Suprapubic skin (tissue), 4 donors: Measurements from ENCODE around the gene SVEP1. TPM values are rescaled to one million over a fixed set of nuclear protein-coding genes. Genes with fewer than 3 reads are reported as not detected.

Experiments
- DNase-seq, 2 donors: peaks; one replicate each; pipeline ENCODE4 v3.0.0-alpha.2; 2019; ENCODE audit warnings: low spot score in 2 of 2
- H3K27ac ChIP-seq: fragments of 200-600 bp; sonication (generic); one replicate; pipeline ENCODE4 v1.5.1; 2019
- H3K27me3 ChIP-seq: fragments of 200-600 bp; sonication (generic); one replicate; pipeline ENCODE4 v1.5.1; 2019
- H3K36me3 ChIP-seq: fragments of 200-600 bp; sonication (generic); one replicate; pipeline ENCODE4 v1.5.1; 2019
- H3K4me1 ChIP-seq: fragments of 200-600 bp; sonication (generic); one replicate; pipeline ENCODE4 v1.5.1; 2019
- H3K4me3 ChIP-seq: fragments of 200-600 bp; sonication (generic); one replicate; pipeline ENCODE4 v1.5.1; 2019; ENCODE audit warnings: mild to moderate bottlenecking
- H3K9me3 ChIP-seq: fragments of 200-600 bp; sonication (generic); one replicate; pipeline ENCODE4 v1.5.1; 2019
- CTCF ChIP-seq, 2 donors: fragments of 200-600 bp in 1 of 2; fragments of 450-650 bp in 1 of 2; sonication (generic) in 1 of 2; IDR thresholded peaks; one replicate each; pipeline ENCODE4 v1.5.1; 2016 to 2019; ENCODE audit warnings: antibody characterized with exemption in 2 of 2, mild to moderate bottlenecking in 1 of 2, moderate library complexity in 1 of 2
- EP300 ChIP-seq: sonication (generic); formaldehyde crosslinking; IDR thresholded peaks from one replicate; pipeline ENCODE4 v1.6.1; 2017; ENCODE audit warnings: antibody characterized with exemption
- POLR2A ChIP-seq, 2 donors: fragments of 450-650 bp; IDR thresholded peaks; one replicate each; pipeline ENCODE4 v1.6.1; 2017; ENCODE audit warnings: antibody characterized with exemption in 2 of 2, mild to moderate bottlenecking in 2 of 2, moderate library complexity in 2 of 2
- POLR2AphosphoS5 ChIP-seq, 3 donors: sonication (generic); formaldehyde crosslinking; IDR thresholded peaks; one replicate each; pipeline ENCODE4 v1.6.1; 2017; ENCODE audit warnings: antibody characterized with exemption in 3 of 3
- WGBS: methylation state at CpG from one replicate; pipeline ENCODE4 v1.1.5; 2018; 5-methylcytosine and 5-hydroxymethylcytosine counted together
- total RNA-seq, 4 donors: library from RNA; depleted of rRNA; stranded (reverse); fragments of >200 nt; gene quantifications; one replicate each; pipeline ENCODE4 v1.1.0, GENCODE V29; 2016

Gene SVEP1
- total RNA-seq, 4 donors from 2014 or later = 5.8 to 15.6 (median 11.2) TPM

GRCh38 chr9:110476251-110476650 lies 103.3 kb downstream of the SVEP1 start:
- Histone ChIP-seq H3K9me3 (no peaks in the 10 kb centered on the region), H3K4me3 (no peak overlapping the region), H3K36me3 (no peaks in the 10 kb centered on the region), H3K4me1 (no peaks in the 10 kb centered on the region), H3K27ac (no peak overlapping the region), H3K27me3 (no peaks in the 10 kb centered on the region)
- 35% methylated on average over 3 of the region's 3 CpGs for WGBS
- TF ChIP-seq POLR2A (IDR thresholded peaks at IDR 0.05) (no peak), CTCF (IDR thresholded peaks at IDR 0.05) (no peak), EP300 (no peak), POLR2AphosphoS5 (IDR thresholded peaks at IDR 0.05) (no peak)
- DNase-seq = no peak

DNA sequence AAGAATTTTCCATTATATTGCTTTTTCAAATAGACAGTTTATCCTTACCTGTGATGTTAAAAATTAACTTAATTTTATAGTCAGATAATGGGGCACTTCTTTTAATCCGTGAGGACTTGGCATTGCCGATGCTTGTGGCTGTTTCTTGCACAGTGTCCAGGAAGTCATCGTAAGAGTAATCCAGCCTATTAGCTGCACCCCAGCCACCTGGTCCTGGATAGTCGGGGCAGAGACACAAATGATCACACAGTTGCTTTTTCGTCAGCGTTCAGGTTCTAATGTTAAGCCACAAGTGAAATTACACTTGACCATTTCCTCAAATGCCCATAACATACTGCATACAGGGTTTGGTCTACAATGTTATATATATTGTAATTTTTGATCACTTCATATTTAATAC lies 107.4 kb downstream of the SVEP1 start:
- Histone ChIP-seq H3K4me3 (no peak overlapping the region), H3K27ac (no peak overlapping the region), H3K4me1 (no peaks in the 10 kb centered on the region), H3K27me3 (no peaks in the 10 kb centered on the region), H3K9me3 (no peaks in the 10 kb centered on the region), H3K36me3 (no peaks in the 10 kb centered on the region)
- DNase-seq = no peak
- 85% methylated on average over 6 of the region's 6 CpGs for WGBS
- no peak for TF ChIP-seq POLR2AphosphoS5 (IDR thresholded peaks at IDR 0.05)
- TF ChIP-seq EP300 = no peak
- TF ChIP-seq CTCF (IDR thresholded peaks at IDR 0.05) = no peak
- no peak for TF ChIP-seq POLR2A (IDR thresholded peaks at IDR 0.05)

DNA sequence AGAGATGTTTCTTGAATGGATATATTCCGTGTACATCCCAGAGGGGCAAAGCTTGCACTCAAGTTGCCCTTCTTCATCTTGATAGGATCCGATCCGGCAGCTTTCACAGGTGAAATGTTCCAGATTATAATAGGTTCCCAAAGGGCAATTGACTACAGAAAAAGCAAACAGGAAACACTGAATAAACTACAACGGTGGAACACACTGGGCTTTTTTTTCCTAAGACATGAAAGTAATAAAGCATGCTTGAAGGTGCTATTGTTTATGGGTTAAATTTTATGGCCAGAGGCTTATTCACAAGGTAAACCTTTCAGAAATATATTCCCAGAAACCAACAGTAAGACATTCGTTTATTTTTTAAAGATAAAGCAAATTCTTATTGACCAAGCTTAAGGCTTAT lies 110.6 kb downstream of the SVEP1 start:
- H3K27me3 ChIP-seq = no peaks in the 10 kb centered on the region
- 59% methylated on average over 5 of the region's 5 CpGs for WGBS
- H3K4me3 ChIP-seq = no peak overlapping the region
- TF ChIP-seq CTCF (IDR thresholded peaks at IDR 0.05) (no peak), POLR2AphosphoS5 (IDR thresholded peaks at IDR 0.05) (no peak), EP300 (no peak)
- DNase-seq = no peak
- H3K36me3 ChIP-seq = no peaks in the 10 kb centered on the region
- H3K9me3 ChIP-seq = no peaks in the 10 kb centered on the region
- no peak overlapping the region for H3K27ac ChIP-seq
- no peaks in the 10 kb centered on the region for H3K4me1 ChIP-seq

DNA sequence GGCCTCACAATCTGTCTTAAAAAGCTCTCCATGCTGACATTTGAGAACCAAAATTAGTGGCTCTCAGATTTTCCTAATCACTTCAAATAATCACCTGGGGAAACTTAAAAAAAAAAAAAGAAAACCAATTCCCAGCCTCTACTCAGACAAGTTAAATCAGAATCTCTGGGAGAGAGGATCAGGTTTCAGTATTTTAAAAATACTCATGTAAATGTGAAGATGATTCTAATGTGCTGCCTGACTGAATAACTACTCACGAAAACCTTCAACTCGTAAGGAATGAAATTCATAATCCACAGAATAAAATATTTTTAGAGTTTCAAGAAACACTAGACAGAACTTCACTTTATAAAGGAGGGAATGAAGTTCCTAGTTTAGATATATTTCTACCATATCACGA lies 114.4 kb downstream of the SVEP1 start:
- DNase-seq = no peak
- H3K4me1 ChIP-seq = no peaks in the 10 kb centered on the region
- H3K36me3 ChIP-seq = no peaks in the 10 kb centered on the region
- no peak overlapping the region for H3K27ac ChIP-seq
- no peaks in the 10 kb centered on the region for H3K27me3 ChIP-seq
- WGBS = 92% methylated on average over 3 of the region's 3 CpGs
- H3K9me3 ChIP-seq = no peaks in the 10 kb centered on the region
- no peak overlapping the region for H3K4me3 ChIP-seq
- TF ChIP-seq POLR2AphosphoS5 (IDR thresholded peaks at IDR 0.05) (no peak), EP300 (no peak), POLR2A (IDR thresholded peaks at IDR 0.05) (no peak), CTCF (IDR thresholded peaks at IDR 0.05) (no peak)

GRCh38 chr9:110464321-110464720 lies 115.2 kb downstream of the SVEP1 start:
- TF ChIP-seq CTCF (IDR thresholded peaks at IDR 0.05) (no peak), EP300 (no peak), POLR2A (IDR thresholded peaks at IDR 0.05) (no peak), POLR2AphosphoS5 (IDR thresholded peaks at IDR 0.05) (no peak)
- Histone ChIP-seq H3K27ac (no peak overlapping the region), H3K4me3 (no peak overlapping the region), H3K4me1 (no peaks in the 10 kb centered on the region), H3K9me3 (no peaks in the 10 kb centered on the region), H3K36me3 (no peaks in the 10 kb centered on the region), H3K27me3 (no peaks in the 10 kb centered on the region)
- 85% methylated on average over 1 of the region's 1 CpG for WGBS
- DNase-seq = no peak
